GM10248 (cell line): ENCODE results near the gene ZNRF1.

Experiments
- CTCF ChIA-PET: fragments of 300-600 bp; sonication (Branson Sonifier 250); formaldehyde crosslinking; extraction: SDS; loops from one replicate; lab custom pipeline; 2021; ENCODE audit warnings: antibody characterized with exemption; lab: Yijun Ruan, JAX
- POLR2A ChIA-PET: fragments of 350-650 bp; sonication (Branson Sonifier 250); formaldehyde crosslinking; extraction: SDS; loops from one replicate; lab custom pipeline; 2020; ENCODE audit warnings: antibody characterized with exemption; lab: Yijun Ruan, JAX
- DNase-seq: peaks from one replicate; pipeline ENCODE4 v3.0.0; 2012; ENCODE audit errors: extremely low spot score
- TF ChIP-seq, protein P1 (sequence below): IDR thresholded peaks from 2 replicates; pipeline ENCODE4 v1.5.1; 2012; ENCODE audit warnings: mild to moderate bottlenecking, low read depth; ENCODE audit errors: extremely low read depth, missing control alignments, control extremely low read depth

The ZNRF1 gene

DNA sequence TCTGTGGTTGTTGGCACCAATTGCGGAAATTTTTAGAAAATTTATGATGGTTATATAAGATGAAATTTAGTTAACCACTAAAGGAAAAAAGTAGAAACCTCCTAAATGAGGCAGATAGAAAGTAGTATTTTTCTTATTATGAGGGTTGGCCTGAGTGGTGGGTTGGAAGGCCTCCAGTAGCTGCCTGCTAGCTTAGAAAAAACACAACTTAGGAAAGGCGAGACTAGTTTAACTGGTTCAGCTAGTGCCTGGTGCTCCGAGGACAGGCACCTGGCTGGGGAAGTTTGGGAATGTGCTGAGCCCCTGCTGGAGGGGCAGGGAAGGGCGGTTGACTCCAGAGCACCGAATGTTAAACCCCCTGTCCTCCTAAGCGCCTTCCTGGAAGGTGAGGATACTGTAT, 97.8 kb downstream of the ZNRF1 start:
- ChIA-PET CTCF (interaction anchor here (1.2 to 4.3 kb wide), 4 partner anchors 10 to 98 kb away, joined by 3 to 33 read pairs (median 7); partner anchors contain the start of gene ZNRF1), POLR2A (no interaction called here)
- no peak for DNase-seq
- TF ChIP-seq, protein P1, sequence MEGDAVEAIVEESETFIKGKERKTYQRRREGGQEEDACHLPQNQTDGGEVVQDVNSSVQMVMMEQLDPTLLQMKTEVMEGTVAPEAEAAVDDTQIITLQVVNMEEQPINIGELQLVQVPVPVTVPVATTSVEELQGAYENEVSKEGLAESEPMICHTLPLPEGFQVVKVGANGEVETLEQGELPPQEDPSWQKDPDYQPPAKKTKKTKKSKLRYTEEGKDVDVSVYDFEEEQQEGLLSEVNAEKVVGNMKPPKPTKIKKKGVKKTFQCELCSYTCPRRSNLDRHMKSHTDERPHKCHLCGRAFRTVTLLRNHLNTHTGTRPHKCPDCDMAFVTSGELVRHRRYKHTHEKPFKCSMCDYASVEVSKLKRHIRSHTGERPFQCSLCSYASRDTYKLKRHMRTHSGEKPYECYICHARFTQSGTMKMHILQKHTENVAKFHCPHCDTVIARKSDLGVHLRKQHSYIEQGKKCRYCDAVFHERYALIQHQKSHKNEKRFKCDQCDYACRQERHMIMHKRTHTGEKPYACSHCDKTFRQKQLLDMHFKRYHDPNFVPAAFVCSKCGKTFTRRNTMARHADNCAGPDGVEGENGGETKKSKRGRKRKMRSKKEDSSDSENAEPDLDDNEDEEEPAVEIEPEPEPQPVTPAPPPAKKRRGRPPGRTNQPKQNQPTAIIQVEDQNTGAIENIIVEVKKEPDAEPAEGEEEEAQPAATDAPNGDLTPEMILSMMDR, result no peak

DNA sequence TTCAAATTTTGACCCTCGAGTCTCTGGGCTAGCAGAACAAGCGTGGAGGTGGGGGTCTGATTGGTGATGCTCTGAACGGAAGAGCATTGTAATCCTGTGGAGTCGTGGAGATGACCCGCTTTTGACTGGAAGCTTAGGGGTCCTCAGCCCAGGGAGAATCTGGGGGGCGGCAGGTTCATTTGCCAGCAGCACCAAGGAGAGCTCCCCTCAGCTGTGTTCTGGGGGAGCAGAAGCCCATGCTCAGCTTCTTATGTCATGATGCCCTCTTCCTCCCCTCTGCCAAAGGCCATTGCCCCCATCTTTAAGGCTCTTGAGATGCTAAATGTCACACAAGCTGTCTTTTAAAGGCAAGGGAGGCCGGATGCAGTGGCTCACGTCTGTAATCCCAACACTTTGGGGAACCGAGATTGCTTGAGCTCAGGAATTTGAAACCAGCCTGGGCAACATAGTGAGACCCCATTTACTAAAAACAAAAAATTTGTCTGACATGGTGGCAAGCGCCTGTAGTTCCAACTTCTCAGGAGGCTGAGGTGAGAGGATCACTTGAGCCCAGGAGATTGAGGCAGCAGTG, 98.5 kb downstream of the ZNRF1 start:
- ChIA-PET CTCF (interaction anchor here (0.9 to 4.3 kb wide), 6 partner anchors 9 to 102 kb away, joined by 3 to 33 read pairs (median 4); partner anchors contain the start of gene ZNRF1), POLR2A (no interaction called here)
- DNase-seq, result no peak
- TF ChIP-seq, protein P1, result no peak

GRCh38 chr16:75097941-75098901, 99.4 kb downstream of the ZNRF1 start:
- peak; percentile 75 for DNase-seq
- TF ChIP-seq, protein P1, result no peak
- ChIA-PET POLR2A (interaction anchor here (0.5 kb wide), 1 partner anchor 210 kb away, joined by 3 read pairs; no protein-coding TSS in a partner anchor), CTCF (interaction anchor here (0.8 to 4.3 kb wide), 8 partner anchors 10 to 101 kb away, joined by 3 to 33 read pairs (median 4); partner anchors contain the start of gene ZNRF1)

DNA sequence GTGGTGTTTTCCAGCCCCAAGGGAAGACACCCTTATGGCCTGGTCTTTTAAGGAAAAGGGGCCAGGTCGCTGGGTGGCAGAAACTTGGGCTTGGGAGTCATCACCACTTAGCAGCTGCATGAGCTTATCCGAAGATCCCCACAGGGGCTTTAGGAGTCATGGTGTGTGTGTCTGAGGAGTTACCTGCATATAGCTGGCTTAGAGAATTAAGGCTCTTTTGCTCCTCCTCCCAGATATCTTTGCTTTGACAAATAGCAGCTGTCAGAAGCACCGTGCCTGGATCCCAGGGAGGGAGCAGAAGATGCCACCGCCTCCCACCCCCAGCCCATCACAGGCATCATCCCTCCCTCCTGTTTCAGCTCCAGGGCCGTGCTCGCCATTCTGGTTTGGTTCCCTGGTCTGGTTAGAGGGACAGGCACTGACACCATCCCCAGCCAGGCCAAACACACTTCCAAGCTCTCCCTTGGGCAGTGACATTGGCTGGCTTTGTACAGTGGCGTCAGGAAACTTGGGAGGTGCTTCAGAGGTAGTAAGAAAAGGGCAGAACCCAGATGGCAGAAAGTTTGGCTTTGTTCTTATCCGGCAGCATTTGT, 100.3 kb downstream of the ZNRF1 start:
- DNase-seq, result no peak
- ChIA-PET CTCF (interaction anchor here (0.6 to 4.3 kb wide), 7 partner anchors 9 to 1535 kb away, joined by 3 to 33 read pairs (median 3); partner anchors contain the start of gene ZNRF1), POLR2A (interaction anchor here (0.5 kb wide), 1 partner anchor 211 kb away, joined by 3 read pairs; no protein-coding TSS in a partner anchor)
- TF ChIP-seq, protein P1, result no peak

GRCh38 chr16:75099738-75100602, 101.1 kb downstream of the ZNRF1 start:
- CTCF ChIA-PET, result interaction anchor here (0.6 to 4.3 kb wide), 7 partner anchors 9 to 1534 kb away, joined by 3 to 33 read pairs (median 3); partner anchors contain the start of gene ZNRF1
- TF ChIP-seq, protein P1, result peak; percentile 21
- POLR2A ChIA-PET, result no interaction called here
- DNase-seq, result no peak
